22Rv1 (cell line): ENCODE data around the gene TOP1.

Experiments
- CTCF ChIP-seq: fragments of 450-650 bp; IDR thresholded peaks from 2 replicates; pipeline ENCODE4 v1.5.1; 2017; ENCODE audit warnings: mild to moderate bottlenecking
- ZFX ChIP-seq: fragments of 450-650 bp; IDR thresholded peaks from 2 replicates; pipeline ENCODE4 v1.6.1; 2017; ENCODE audit warnings: antibody characterized with exemption, borderline replicate concordance

DNA sequence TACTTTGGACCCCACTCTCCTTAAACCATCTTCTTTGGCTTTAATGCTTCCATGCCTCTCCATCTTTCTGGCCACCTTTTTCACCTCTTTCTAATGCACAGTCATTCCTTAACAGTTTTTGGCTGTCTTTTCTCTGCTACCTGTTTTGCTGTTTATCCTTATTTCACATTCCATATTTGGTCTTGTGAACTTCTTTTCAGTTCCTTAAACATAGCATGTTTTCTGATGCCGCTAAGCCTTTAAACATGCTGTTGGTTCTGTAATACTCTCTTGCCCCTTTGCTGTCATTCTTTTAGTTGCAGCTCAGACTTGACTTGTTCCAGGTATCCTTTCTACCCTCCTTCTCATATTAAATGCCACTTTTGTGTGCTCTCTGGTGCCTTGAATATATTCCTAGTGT lies 35.8 kb downstream of the TOP1 start:
- TF ChIP-seq CTCF (no peak), ZFX (no peak)
